ENCODE results near the gene RAB10.

The RAB10 gene

DNA sequence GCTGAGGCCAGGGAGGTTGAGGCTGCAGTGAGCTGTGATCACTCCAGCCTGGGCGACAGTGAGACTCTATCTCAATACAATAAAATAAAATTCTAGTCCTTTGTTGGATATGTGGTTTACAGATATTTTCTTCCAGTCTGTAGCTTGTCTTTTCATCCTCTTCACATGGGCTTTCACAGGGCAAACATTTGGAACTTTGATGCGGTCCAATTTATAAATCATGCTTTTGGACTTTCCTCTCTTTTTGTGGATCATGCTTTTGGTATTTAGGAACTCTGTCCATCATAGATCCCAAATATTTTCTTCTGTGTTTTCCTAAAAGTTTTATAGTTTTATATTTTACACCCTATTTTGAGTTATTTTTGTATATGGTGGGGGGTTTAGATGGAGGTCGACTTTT, 14.9 kb downstream of the RAB10 start:
- no peak for TF ChIP-seq JUND (IDR thresholded peaks at IDR 0.05; ENCODE audit: low read depth)
- DNase-seq (ENCODE audit: low read depth in 1 of 2, low spot score in 1 of 2) = no peak
- in situ Hi-C loops (cut with HindIII; ENCODE audit: low pct_unique_long_range_greater_than_20kb, low sequenced_read_pairs) = no loop called here

DNA sequence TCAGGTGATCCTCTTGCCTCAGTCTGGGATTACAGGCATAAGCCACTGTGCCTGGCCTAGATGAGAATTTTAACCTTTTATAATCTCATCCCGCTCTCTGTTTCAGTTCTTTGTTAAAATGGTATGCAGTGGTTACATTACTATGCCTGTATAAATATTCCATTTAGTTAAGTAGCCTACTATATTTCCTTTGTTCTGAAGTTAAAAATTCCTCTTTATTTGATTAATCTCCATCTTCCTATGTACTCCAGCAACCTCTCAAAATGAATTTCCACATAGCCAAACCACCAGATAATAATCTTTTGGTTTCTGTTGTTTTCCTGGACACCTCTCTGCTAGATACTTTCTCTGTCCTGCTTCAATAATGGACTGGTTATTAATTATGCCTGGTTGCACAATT, 15.8 kb downstream of the RAB10 start:
- DNase-seq (ENCODE audit: low read depth in 1 of 2, low spot score in 1 of 2) = no peak
- in situ Hi-C loops (cut with HindIII; ENCODE audit: low pct_unique_long_range_greater_than_20kb, low sequenced_read_pairs) = no loop called here
- no peak for TF ChIP-seq JUND (IDR thresholded peaks at IDR 0.05; ENCODE audit: low read depth)

DNA sequence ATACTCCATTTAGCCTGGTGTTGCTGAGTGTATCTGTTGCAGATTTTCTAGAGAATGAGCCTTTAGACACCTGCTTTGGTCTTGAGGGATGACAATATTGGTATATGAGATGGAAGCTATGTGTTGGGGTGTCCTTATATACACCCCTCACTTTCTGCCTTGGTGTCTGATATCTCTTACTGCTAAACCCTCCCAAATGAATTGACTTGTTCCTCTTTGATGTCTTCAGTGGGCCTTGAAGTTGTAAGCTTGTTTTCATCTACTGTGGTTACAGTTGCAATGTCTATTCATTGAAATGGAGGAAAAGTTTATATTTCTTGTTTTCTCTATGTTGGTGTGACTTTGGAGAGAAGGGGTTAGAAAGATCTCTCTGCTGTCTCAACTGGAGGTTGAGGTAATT, 18.9 kb downstream of the RAB10 start:
- no peak for TF ChIP-seq JUND (IDR thresholded peaks at IDR 0.05; ENCODE audit: low read depth)
- DNase-seq (ENCODE audit: low read depth in 1 of 2, low spot score in 1 of 2) = no peak
- in situ Hi-C loops (cut with HindIII; ENCODE audit: low pct_unique_long_range_greater_than_20kb, low sequenced_read_pairs) = no loop called here

DNA sequence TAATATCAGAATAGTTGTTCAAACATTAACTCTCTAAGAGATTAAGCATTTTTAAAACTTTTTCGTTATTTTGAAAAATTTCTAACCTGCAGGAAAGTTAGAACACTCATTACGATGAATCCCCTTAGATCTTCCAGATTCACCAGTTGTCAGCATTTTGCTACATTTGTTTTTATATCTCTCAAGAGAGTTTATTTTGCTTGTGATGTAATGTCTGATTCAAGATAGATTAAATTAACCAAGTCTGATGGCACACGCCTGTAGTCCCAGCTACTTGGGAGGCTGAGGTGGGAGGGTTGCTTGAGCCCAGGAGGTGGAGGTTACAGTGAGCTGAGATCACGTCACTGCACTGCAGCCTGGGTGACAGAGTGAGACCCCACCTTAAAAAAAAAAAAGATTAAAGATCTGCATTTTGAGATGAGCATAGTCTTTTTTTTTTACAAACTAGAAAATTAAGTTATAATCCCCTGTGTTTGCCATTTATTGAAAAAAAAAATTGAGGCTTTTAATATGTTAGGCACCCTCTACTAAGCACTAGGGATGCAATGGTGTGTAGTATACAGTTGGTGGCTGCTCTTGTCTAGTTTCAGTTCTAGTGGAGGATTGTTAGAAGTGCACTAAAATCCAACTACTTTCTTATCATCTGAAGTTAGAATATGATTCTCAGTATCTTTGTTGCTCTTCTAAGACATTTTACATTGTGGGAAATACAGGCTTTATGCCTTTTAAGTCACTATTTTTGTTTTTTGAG, 20.9 kb downstream of the RAB10 start:
- TF ChIP-seq JUND (IDR thresholded peaks at IDR 0.05; ENCODE audit: low read depth) = no peak
- in situ Hi-C loops (cut with HindIII; ENCODE audit: low pct_unique_long_range_greater_than_20kb, low sequenced_read_pairs) = no loop called here
- no peak for DNase-seq (ENCODE audit: low read depth in 1 of 2, low spot score in 1 of 2)

DNA sequence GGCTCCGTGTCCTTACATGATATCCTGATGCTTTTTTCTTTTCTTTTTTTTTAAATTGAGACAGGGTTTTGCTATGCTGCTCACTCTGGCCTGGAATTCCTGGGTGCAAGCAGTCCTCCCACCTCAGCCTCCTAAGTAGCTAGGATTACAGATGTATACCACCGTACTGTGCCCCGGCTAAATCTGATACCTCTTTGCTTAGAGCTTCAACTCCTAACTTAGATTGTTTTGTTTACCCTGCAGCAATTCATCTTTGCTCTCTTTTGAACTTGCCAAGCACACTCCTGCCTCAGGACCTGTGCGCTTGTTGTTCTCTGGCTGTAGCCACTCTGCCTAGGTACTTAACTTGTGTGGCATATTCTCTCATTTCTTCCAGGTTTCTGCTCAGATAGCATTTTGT, 24.5 kb downstream of the RAB10 start:
- no peak for TF ChIP-seq JUND (IDR thresholded peaks at IDR 0.05; ENCODE audit: low read depth)
- in situ Hi-C loops (cut with HindIII; ENCODE audit: low pct_unique_long_range_greater_than_20kb, low sequenced_read_pairs) = no loop called here
- DNase-seq (ENCODE audit: low read depth in 1 of 2, low spot score in 1 of 2) = no peak

DNA sequence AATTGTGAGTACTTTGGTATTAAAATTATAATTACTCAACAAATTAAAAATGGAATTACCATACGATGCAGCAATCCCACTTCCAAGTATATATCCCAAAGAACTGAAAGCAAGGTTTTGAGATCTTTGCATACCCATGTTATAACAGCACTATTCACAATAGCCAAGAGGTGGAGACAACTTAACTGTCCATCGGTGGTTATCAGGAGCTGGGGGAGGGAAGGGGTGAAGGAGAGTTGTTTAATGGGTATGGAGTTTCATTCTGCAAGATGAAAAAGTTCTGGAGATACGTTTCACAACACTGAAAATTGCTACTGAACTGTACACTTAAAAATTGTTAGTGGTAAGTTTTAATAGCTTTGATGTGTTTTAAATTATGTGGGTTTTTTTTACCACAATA, 25.7 kb downstream of the RAB10 start:
- no peak for DNase-seq (ENCODE audit: low read depth in 1 of 2, low spot score in 1 of 2)
- in situ Hi-C loops (cut with HindIII; ENCODE audit: low pct_unique_long_range_greater_than_20kb, low sequenced_read_pairs) = no loop called here
- TF ChIP-seq JUND (IDR thresholded peaks at IDR 0.05; ENCODE audit: low read depth) = no peak

DNA sequence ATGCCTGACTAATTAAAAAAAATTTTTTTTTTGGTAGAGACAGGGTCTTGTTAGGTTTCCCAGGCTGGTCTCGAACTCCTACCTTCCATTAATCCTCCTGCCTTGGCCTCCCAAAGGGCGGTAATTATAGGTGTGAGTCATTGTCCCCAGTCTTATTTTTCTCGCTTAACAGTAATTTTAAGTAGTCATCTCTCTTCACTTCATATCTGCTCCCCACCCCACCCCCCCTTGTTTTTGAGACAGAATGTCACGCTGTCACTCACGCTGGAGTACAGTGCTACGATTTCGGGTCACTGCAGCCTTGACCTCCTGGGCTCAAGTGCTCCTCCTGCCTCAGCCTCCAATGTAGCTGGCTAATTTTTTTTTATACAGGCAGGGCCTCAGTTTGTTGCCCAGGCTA, 27.7 kb downstream of the RAB10 start:
- in situ Hi-C loops (cut with HindIII; ENCODE audit: low pct_unique_long_range_greater_than_20kb, low sequenced_read_pairs) = no loop called here
- DNase-seq (ENCODE audit: low read depth in 1 of 2, low spot score in 1 of 2) = no peak
- TF ChIP-seq JUND (IDR thresholded peaks at IDR 0.05; ENCODE audit: low read depth) = no peak

DNA sequence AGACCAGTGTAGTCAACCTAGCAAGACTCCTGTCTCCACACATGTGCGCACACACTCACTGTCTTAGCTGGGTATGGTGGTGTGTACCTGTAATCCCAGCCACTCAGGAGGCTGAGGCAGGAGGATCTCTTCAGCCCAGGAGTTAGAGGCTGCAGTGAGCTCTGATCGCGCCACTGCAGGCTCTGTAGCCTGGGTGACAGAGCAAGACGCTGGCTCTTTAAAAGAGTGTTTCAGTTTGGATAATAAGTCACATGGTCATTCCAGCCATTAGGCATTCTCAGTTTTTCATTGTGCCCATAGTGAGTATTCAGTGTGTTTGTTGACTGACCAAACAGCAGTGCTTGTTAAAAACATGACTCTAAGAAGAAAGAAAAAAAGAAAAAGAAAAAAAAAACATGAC, 31.0 kb downstream of the RAB10 start:
- in situ Hi-C loops (cut with HindIII; ENCODE audit: low pct_unique_long_range_greater_than_20kb, low sequenced_read_pairs) = no loop called here
- TF ChIP-seq JUND (IDR thresholded peaks at IDR 0.05; ENCODE audit: low read depth) = no peak
- DNase-seq (ENCODE audit: low read depth in 1 of 2, low spot score in 1 of 2) = no peak

DNA sequence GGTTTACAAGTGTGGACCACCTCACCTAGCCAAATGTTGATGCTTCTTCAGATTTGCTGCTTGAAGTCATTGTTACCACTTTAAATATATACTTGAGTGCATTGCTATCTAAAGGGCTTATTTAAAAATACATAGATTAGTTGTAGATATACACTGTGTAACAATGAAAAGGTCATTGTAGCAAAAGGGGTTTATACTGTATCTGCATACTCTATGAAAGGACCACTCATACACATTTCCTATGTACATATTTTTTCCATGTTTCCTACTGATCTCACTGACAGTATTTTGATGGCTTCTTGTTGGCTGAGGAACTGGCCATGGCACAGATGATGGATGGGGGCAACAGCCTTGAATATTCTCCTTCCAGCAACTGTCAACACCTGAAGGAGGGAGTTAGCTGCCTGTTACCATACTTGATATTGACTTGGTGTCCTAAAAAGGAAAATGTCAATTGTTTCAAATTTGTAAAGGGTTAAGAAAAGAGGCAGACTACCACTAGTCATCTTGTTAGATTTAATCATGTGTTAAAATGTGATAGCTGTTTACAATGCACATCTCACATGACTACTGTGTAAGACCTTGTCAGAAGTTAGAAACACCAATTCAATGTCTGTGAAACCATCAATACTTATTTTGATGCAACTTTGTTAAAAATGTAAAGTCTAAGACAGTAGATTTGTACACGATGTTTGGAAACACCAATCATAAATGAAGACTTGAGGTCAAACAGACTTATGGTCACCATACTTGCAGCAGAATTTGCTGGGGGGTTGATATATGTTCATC, 33.5 kb downstream of the RAB10 start:
- TF ChIP-seq JUND (IDR thresholded peaks at IDR 0.05; ENCODE audit: low read depth) = no peak
- DNase-seq (ENCODE audit: low read depth in 1 of 2, low spot score in 1 of 2) = no peak
- in situ Hi-C loops (cut with HindIII; ENCODE audit: low pct_unique_long_range_greater_than_20kb, low sequenced_read_pairs) = no loop called here

DNA sequence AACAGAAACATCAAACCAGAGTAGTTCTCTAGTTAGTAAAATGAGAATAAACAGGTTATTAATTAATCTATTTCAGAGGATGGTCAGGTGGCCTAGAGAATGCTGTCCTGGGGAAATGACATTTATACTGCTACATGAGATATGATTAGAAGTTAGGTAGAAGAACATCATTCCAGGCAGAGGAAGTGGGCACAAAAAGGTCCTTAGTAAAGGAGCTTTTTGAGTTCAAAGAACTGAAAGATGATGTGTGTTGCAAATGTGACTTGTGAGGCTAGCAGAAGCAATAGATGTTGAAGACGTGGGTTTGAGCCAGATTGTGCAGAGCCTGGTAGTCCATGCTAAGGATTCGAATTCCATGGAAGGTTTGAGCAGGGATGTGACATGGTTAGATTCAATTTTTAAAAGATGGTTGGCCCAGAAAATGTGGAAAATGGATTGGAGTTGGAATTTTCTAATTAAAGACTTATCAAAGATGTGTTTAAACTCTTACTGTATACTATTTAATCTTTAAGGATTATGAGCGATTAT, 34.2 kb downstream of the RAB10 start:
- no peak for DNase-seq (ENCODE audit: low read depth in 1 of 2, low spot score in 1 of 2)
- in situ Hi-C loops (cut with HindIII; ENCODE audit: low pct_unique_long_range_greater_than_20kb, low sequenced_read_pairs) = no loop called here
- TF ChIP-seq JUND (IDR thresholded peaks at IDR 0.05; ENCODE audit: low read depth) = no peak

DNA sequence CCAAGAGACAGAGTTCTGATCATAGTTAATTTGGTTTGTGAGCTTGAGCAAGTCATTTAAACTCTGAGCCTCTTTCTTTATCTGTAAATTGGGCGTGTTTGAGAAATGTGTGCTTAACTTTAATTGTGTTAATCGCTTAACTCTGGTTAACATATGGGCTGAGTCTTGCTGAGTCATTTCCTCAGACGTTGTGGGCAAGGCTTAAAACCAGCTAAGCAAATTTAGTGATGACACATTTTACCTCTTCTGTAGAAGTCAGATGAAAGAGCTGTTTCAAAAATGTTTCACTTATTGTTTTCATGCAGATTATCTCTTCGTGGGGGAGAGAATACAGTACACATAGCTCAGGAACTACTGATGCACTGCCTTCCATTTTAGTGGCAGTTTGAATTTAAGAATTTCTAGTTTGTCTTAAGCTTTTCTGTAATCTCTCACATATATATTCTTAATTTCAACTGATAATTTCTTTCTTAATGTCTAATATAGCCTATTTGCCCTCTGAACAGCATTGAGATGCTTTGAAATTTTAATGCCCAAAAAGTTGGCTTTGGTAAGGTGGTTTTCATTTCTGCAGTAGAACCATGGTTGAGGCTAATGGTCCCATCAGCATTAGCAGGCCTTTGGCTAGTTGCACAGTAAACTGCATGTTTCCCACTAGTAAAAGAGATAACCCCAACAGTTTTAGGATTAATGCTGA, 34.9 kb downstream of the RAB10 start:
- no peak for TF ChIP-seq JUND (IDR thresholded peaks at IDR 0.05; ENCODE audit: low read depth)
- in situ Hi-C loops (cut with HindIII; ENCODE audit: low pct_unique_long_range_greater_than_20kb, low sequenced_read_pairs) = no loop called here

DNA sequence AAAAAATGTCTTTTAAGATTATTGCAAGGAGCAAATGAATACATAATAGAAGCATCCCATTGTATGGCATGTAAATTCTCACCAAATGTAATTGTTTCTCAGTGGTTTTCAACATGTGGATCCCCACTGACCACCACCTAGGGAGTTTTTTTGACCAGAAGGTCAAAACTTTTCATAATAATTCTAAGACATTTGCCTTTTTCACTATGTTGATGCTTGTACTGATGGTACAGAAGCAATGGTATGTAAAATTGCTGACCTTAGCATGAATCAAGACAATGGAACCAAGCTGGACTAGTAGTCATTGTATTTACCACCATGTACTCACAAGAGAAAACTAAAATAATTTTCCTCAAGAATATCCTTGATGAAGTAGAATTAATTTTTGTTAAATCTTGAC, 36.8 kb downstream of the RAB10 start:
- DNase-seq (ENCODE audit: low read depth in 1 of 2, low spot score in 1 of 2) = no peak
- TF ChIP-seq JUND (IDR thresholded peaks at IDR 0.05; ENCODE audit: low read depth) = no peak
- in situ Hi-C loops (cut with HindIII; ENCODE audit: low pct_unique_long_range_greater_than_20kb, low sequenced_read_pairs) = no loop called here

More for the DNA sequence above, 34.9 kb downstream of the RAB10 start:
- no peak for DNase-seq (ENCODE audit: low read depth in 1 of 2, low spot score in 1 of 2)
